Ishikawa (cell line): Measurements from ENCODE around the gene CA5B.

Source experiments
- EP300 ChIP-seq: IDR thresholded peaks from 2 replicates; pipeline ENCODE4 v1.6.1; 2012; ENCODE audit warnings: borderline replicate concordance
- MAX ChIP-seq: IDR thresholded peaks from 2 replicates; pipeline ENCODE4 v1.6.1; 2012
- TAF1 ChIP-seq: IDR thresholded peaks from 2 replicates; pipeline ENCODE4 v1.6.1; 2012; ENCODE audit warnings: low read depth, mild to moderate bottlenecking

GRCh38 chrX:15834827-15835595, 96.9 kb downstream of the CA5B start:
- no peak for TF ChIP-seq EP300
- no peak for TF ChIP-seq MAX
- no peak for TF ChIP-seq TAF1
